AG08395 (cell line): ENCODE results near the gene LDB3.
A peak's percentile ranks its signal among the peaks of the same experiment; 100 is the strongest.
"Not testable (repeated sequence)": the region's sequence is repeated elsewhere in the genome, so short reads cannot be mapped to it uniquely, and the experiment has no call there.

Experiments
- DNase-seq: peaks from one replicate; pipeline ENCODE4 v3.0.0; 2012; ENCODE audit warnings: mixed read lengths, low spot score

Gene LDB3

GRCh38 chr10:86668297-86669165, at the start of gene LDB3:
Gene LDB3, plus strand, starts transcription at chr10:86668511. Its CDS starts 181 bp downstream, at chr10:86668692.
- no peak for DNase-seq

- no peak for DNase-seq
These were observed 40.0 kb upstream of the LDB3 start for GRCh38 chr10:86628311-86628710.

GRCh38 chr10:86630079-86630478, 38.2 kb upstream of the LDB3 start:
- no peak for DNase-seq

GRCh38 chr10:86632009-86632800, 36.1 kb upstream of the LDB3 start:
- DNase-seq, result peak; percentile 49

GRCh38 chr10:86632951-86633350, 35.4 kb upstream of the LDB3 start:
- no peak for DNase-seq

GRCh38 chr10:86635402-86635801, 32.9 kb upstream of the LDB3 start:
- peak; percentile 87 for DNase-seq

- DNase-seq, result no peak
These were observed 32.0 kb upstream of the LDB3 start for GRCh38 chr10:86636311-86636710.

- no peak for DNase-seq
These were observed 26.3 kb upstream of the LDB3 start for GRCh38 chr10:86642021-86642420.

- peak; percentile 58 for DNase-seq
These were observed 25.8 kb upstream of the LDB3 start for GRCh38 chr10:86642499-86642898.

- peak; percentile 46 for DNase-seq
These were observed 24.0 kb upstream of the LDB3 start for GRCh38 chr10:86644152-86644793.

- DNase-seq, result no peak
These were observed 23.4 kb upstream of the LDB3 start for GRCh38 chr10:86644794-86645445.

- DNase-seq, result not testable (repeated sequence)
These were observed 22.6 kb upstream of the LDB3 start for GRCh38 chr10:86645621-86646165.

- DNase-seq, result no peak
These were observed 21.8 kb upstream of the LDB3 start for GRCh38 chr10:86646532-86646931.

- no peak for DNase-seq
These were observed 21.4 kb upstream of the LDB3 start for GRCh38 chr10:86646933-86647332.

GRCh38 chr10:86647773-86648703, 20.3 kb upstream of the LDB3 start:
- DNase-seq, result peak; percentile 52

GRCh38 chr10:86648704-86649427, 19.4 kb upstream of the LDB3 start:
- peak; percentile 93 for DNase-seq

GRCh38 chr10:86649471-86650150, 18.7 kb upstream of the LDB3 start:
- DNase-seq, result no peak

- no peak for DNase-seq
These were observed 18.2 kb upstream of the LDB3 start for GRCh38 chr10:86650151-86650550.

- no peak for DNase-seq
These were observed 17.3 kb upstream of the LDB3 start for GRCh38 chr10:86651021-86651471.
